Activated CD8-positive, alpha-beta memory T cell treated with anti-CD3 and anti-CD28 coated beads for 48 hours (primary cell): ENCODE results near the gene RCBTB2.

Experiments used
- DNase-seq, 3 experiments: peaks; one replicate each; pipeline ENCODE4 v3.0.0-alpha.2; 2020; ENCODE audit warnings: low read depth in 2 of 3, low spot score in 2 of 3

RCBTB2 gene

GRCh38 chr13:48531416-48532255, 1.2 kb downstream of the RCBTB2 start:
- DNase-seq: no peak

- no peak for DNase-seq
Measured at GRCh38 chr13:48530833-48531232, 2.0 kb downstream of the RCBTB2 start.

- no peak for DNase-seq
Measured at GRCh38 chr13:48528720-48529119, 4.2 kb downstream of the RCBTB2 start.

GRCh38 chr13:48527955-48528354, 4.9 kb downstream of the RCBTB2 start:
- no peak for DNase-seq

- DNase-seq: no peak
Measured at GRCh38 chr13:48526286-48526685, 6.6 kb downstream of the RCBTB2 start.

GRCh38 chr13:48518083-48518482, 14.8 kb downstream of the RCBTB2 start:
- no peak for DNase-seq

- DNase-seq: no peak
Measured at GRCh38 chr13:48515732-48516131, 17.1 kb downstream of the RCBTB2 start.

- no peak for DNase-seq
Measured at GRCh38 chr13:48514793-48515192, 18.1 kb downstream of the RCBTB2 start.

GRCh38 chr13:48511621-48512230, 21.2 kb downstream of the RCBTB2 start:
- DNase-seq: no peak

GRCh38 chr13:48510698-48511097, 22.2 kb downstream of the RCBTB2 start:
- no peak for DNase-seq

- no peak for DNase-seq
Measured at GRCh38 chr13:48508011-48508410, 24.9 kb downstream of the RCBTB2 start.

- DNase-seq: no peak
Measured at GRCh38 chr13:48507021-48507420, 25.9 kb downstream of the RCBTB2 start.

GRCh38 chr13:48506092-48506701, 26.7 kb downstream of the RCBTB2 start:
- no peak for DNase-seq

GRCh38 chr13:48505597-48506091, 27.2 kb downstream of the RCBTB2 start:
- DNase-seq: no peak

- no peak for DNase-seq
Measured at GRCh38 chr13:48505012-48505411, 27.9 kb downstream of the RCBTB2 start.

- DNase-seq: no peak
Measured at GRCh38 chr13:48504606-48505005, 28.3 kb downstream of the RCBTB2 start.

GRCh38 chr13:48502601-48503319, 30.1 kb downstream of the RCBTB2 start:
- no peak for DNase-seq

GRCh38 chr13:48501705-48502104, 31.2 kb downstream of the RCBTB2 start:
- no peak for DNase-seq

GRCh38 chr13:48500652-48501197, 32.2 kb downstream of the RCBTB2 start:
- no peak for DNase-seq

- DNase-seq: no peak
Measured at GRCh38 chr13:48497669-48498068, 35.2 kb downstream of the RCBTB2 start.
